HepG2 (cell line): ENCODE results near the gene MED22. TPM values are rescaled to one million over a fixed set of nuclear protein-coding genes. Genes with fewer than 3 reads are reported as not detected.

Experiments used
- ARHGAP35 ChIP-seq: sonication (generic); formaldehyde crosslinking; IDR thresholded peaks from 2 replicates; pipeline ENCODE4 v1.9.0; 2022; ENCODE audit warnings: mild to moderate bottlenecking, inconsistent platforms, moderate library complexity, missing genetic modification reagents, borderline replicate concordance
- CCAR2 ChIP-seq: fragments of 200-400 bp; formaldehyde crosslinking; optimal IDR thresholded peaks from 2 replicates; pipeline ENCODE3; 2018; ENCODE audit warnings: low read depth, mild to moderate bottlenecking, low read length, moderate library complexity
- FOSL2 ChIP-seq: sonication (generic); formaldehyde crosslinking; IDR thresholded peaks from 2 replicates; pipeline ENCODE4 v1.4.0; 2020; ENCODE audit warnings: missing genetic modification reagents
- GFI1 ChIP-seq: sonication (generic); formaldehyde crosslinking; IDR thresholded peaks from 2 replicates; pipeline ENCODE4 v1.5.0; 2020; ENCODE audit warnings: missing genetic modification reagents, mild to moderate bottlenecking, borderline replicate concordance
- KLF16 ChIP-seq, 2 experiments: sonication (generic) in 1 of 2; formaldehyde crosslinking in 1 of 2; IDR thresholded peaks; 2 replicates each; pipeline versions ENCODE4 v1.6.1 to v1.8.0; 2016 to 2023; ENCODE audit warnings: missing genetic modification reagents in 2 of 2, missing compliant biosample characterization in 1 of 2
- KLF9 ChIP-seq: IDR thresholded peaks from 2 replicates; pipeline ENCODE4 v1.6.1; 2016; ENCODE audit warnings: low read depth
- MAFG ChIP-seq: sonication (generic); formaldehyde crosslinking; IDR thresholded peaks from 2 replicates; pipeline ENCODE4 v1.5.1; 2020; ENCODE audit warnings: mild to moderate bottlenecking, missing genetic modification reagents
- NCOA2 ChIP-seq: sonication (generic); formaldehyde crosslinking; IDR thresholded peaks from 2 replicates; pipeline ENCODE4 v1.8.0; 2022; ENCODE audit warnings: inconsistent platforms
- NFATC3 ChIP-seq: sonication (generic); formaldehyde crosslinking; IDR thresholded peaks from 2 replicates; pipeline ENCODE4 v1.5.1; 2020; ENCODE audit warnings: mild to moderate bottlenecking, missing genetic modification reagents
- NFIB ChIP-seq: sonication (generic); formaldehyde crosslinking; IDR thresholded peaks from 2 replicates; pipeline ENCODE4 v1.9.0; 2021; ENCODE audit warnings: missing genetic modification reagents, mild to moderate bottlenecking, borderline replicate concordance
- NR2F1 ChIP-seq, 2 experiments: fragments of 450-650 bp in 1 of 2; formaldehyde crosslinking in 1 of 2; IDR thresholded peaks; 2 replicates each; pipeline versions ENCODE4 v1.5.0 to v1.6.1; 2016 to 2020; ENCODE audit warnings: mild to moderate bottlenecking in 1 of 2, missing compliant biosample characterization in 1 of 2, missing genetic modification reagents in 1 of 2, moderate library complexity in 1 of 2
- RORA ChIP-seq: sonication (generic); formaldehyde crosslinking; IDR thresholded peaks from 2 replicates; pipeline ENCODE4 v1.5.0; 2020; ENCODE audit warnings: mild to moderate bottlenecking, missing genetic modification reagents, moderate library complexity
- SALL2 ChIP-seq: sonication (generic); formaldehyde crosslinking; IDR thresholded peaks from 2 replicates; pipeline ENCODE4 v1.8.1; 2023; ENCODE audit warnings: mild to moderate bottlenecking, missing genetic modification reagents, inconsistent platforms
- SMARCE1 ChIP-seq: fragments of 450-650 bp; IDR thresholded peaks from 2 replicates; pipeline ENCODE4 v1.6.1; 2017; ENCODE audit warnings: borderline replicate concordance
- XBP1 ChIP-seq: sonication (generic); formaldehyde crosslinking; IDR thresholded peaks from 2 replicates; pipeline ENCODE4 v1.5.0; 2020; ENCODE audit warnings: missing genetic modification reagents
- ZBTB8A ChIP-seq: sonication (generic); formaldehyde crosslinking; IDR thresholded peaks from 2 replicates; pipeline ENCODE4 v1.4.0; 2020; ENCODE audit warnings: mild to moderate bottlenecking, low read depth, missing genetic modification reagents, borderline replicate concordance
- ZC3H13 ChIP-seq: sonication (generic); formaldehyde crosslinking; IDR thresholded peaks from 2 replicates; pipeline ENCODE4 v1.8.1; 2023; ENCODE audit warnings: mild to moderate bottlenecking, missing genetic modification reagents, moderate library complexity
- ZNF253 ChIP-seq: sonication (generic); formaldehyde crosslinking; IDR thresholded peaks from 2 replicates; pipeline ENCODE4 v1.8.0; 2022; ENCODE audit warnings: mild to moderate bottlenecking, missing genetic modification reagents, borderline replicate concordance
- ZNF33B ChIP-seq: sonication (generic); formaldehyde crosslinking; IDR thresholded peaks from 2 replicates; pipeline ENCODE4 v1.5.1; 2020; ENCODE audit warnings: mild to moderate bottlenecking, missing genetic modification reagents
- ZNF44 ChIP-seq: sonication (generic); formaldehyde crosslinking; IDR thresholded peaks from 2 replicates; pipeline ENCODE4 v1.5.1; 2020; ENCODE audit warnings: mild to moderate bottlenecking, missing genetic modification reagents
- ZNF547 ChIP-seq: sonication (generic); formaldehyde crosslinking; IDR thresholded peaks from 2 replicates; pipeline ENCODE4 v1.5.1; 2020; ENCODE audit warnings: mild to moderate bottlenecking, missing genetic modification reagents
- ZNF746 ChIP-seq: sonication (generic); formaldehyde crosslinking; IDR thresholded peaks from 2 replicates; pipeline ENCODE4 v1.8.0; 2022; ENCODE audit warnings: mild to moderate bottlenecking, missing genetic modification reagents
- ZNF772 ChIP-seq: sonication (generic); formaldehyde crosslinking; IDR thresholded peaks from 2 replicates; pipeline ENCODE4 v1.5.0; 2020; ENCODE audit warnings: mild to moderate bottlenecking, missing genetic modification reagents
- polyA plus RNA-seq, 8 experiments: library from polyadenylated mRNA; depleted of rRNA in 3 of 8; stranded (reverse) in 7 of 8; unstranded in 1 of 8; fragments of >200 nt; fragmentation: Illumina TruSeq in 4 of 8; extraction: Trizol in 4 of 8; gene quantifications; 2 replicates each; pipeline versions ENCODE4 v1.2.1 to v1.2.3, GENCODE V29; 2011 to 2016; ENCODE audit warnings: low read depth in 4 of 8, missing spikeins in 1 of 8, mixed read lengths in 1 of 8; ENCODE audit not compliant: insufficient read depth in 1 of 8
- total RNA-seq, 5 experiments: library from RNA; depleted of rRNA; stranded (reverse); fragments of >200 nt; fragmentation: Illumina TruSeq; extraction: Trizol; gene quantifications; 2 replicates each; pipeline ENCODE4 v1.2.3, GENCODE V29; 2016; ENCODE audit warnings: low read depth in 1 of 5
- TF ChIP-seq, protein P1 (sequence below): sonication (generic); formaldehyde crosslinking; IDR thresholded peaks from 2 replicates; pipeline ENCODE4 v1.5.0; 2020; ENCODE audit warnings: missing genetic modification reagents
- TF ChIP-seq, protein P2 (sequence below): IDR thresholded peaks from 2 replicates; pipeline ENCODE4 v1.6.1; 2016
- TF ChIP-seq, protein P3 (sequence below): sonication (generic); formaldehyde crosslinking; IDR thresholded peaks from 2 replicates; pipeline ENCODE4 v1.4.0; 2020; ENCODE audit warnings: missing genetic modification reagents

The MED22 gene
- total and polyA plus RNA-seq, 2 of the 13 experiments (the other 11 are each of a cell fraction or from before 2014, with no cell fraction given), result 15.8 to 22.1 TPM

DNA sequence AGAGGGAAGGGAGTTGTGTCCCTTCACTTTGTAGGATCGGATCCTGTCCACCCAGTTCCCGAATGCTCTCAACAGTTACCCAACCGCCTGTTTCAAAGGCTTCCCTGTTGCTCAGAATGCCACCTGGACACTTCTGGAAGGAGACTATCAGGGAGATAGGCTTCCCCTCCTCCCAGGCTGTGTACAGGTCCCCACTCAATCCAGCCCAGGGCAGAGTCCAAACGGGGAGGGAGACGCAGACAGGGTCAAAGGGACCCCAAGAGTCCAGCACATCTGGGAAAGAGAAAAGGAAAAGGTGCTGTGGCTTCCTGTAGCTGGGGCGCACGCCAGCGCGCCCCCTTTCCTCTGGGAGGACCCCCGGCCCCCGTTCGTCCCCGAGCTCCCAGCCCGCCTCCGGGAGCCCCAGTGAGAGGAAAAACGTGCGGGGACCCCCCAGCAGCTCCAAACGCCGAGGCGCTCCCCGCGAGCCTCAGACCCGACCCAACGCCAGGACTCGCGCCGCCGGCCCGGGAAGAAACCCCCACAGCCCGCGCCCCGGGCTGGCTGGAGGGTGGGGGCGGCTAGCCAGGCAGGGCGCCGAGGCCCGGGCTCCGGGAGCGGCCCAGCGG is 27.3 kb upstream of the MED22 start (continued):
- TF ChIP-seq CCAR2 (no peak), ZNF33B (no peak), NCOA2 (CRISPR knock-in tag) (no peak), SALL2 (CRISPR knock-in tag) (no peak), ZC3H13 (no peak), ZNF746 (peak; percentile 29; the same call in 1 of the 2 replicates), SMARCE1 (no peak), ZNF547 (no peak), NFIB (CRISPR knock-in tag) (no peak), MAFG (CRISPR knock-in tag) (no peak), KLF9 (CRISPR knock-in tag) (no peak), NFATC3 (no peak), GFI1 (CRISPR knock-in tag) (no peak; the same call in 1 of the 2 replicates), ZNF253 (no peak), ARHGAP35 (no peak), ZNF44 (CRISPR knock-in tag) (0 out of 2 replicates have a peak, but pooled peaks have one; percentile 46), XBP1 (no peak), RORA (CRISPR knock-in tag) (no peak), FOSL2 (CRISPR knock-in tag) (no peak), ZNF772 (CRISPR knock-in tag) (0 out of 2 replicates have a peak, but pooled peaks have one; percentile 27), KLF16 (CRISPR knock-in tag; IDR thresholded peaks at IDR 0.05) (no peak; a peak in 1 of 4 replicates), NR2F1 (CRISPR knock-in tag; IDR thresholded peaks at IDR 0.05) (no peak), ZBTB8A (CRISPR knock-in tag) (no peak)
- TF ChIP-seq, protein P1, sequence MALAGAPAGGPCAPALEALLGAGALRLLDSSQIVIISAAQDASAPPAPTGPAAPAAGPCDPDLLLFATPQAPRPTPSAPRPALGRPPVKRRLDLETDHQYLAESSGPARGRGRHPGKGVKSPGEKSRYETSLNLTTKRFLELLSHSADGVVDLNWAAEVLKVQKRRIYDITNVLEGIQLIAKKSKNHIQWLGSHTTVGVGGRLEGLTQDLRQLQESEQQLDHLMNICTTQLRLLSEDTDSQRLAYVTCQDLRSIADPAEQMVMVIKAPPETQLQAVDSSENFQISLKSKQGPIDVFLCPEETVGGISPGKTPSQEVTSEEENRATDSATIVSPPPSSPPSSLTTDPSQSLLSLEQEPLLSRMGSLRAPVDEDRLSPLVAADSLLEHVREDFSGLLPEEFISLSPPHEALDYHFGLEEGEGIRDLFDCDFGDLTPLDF (CRISPR knock-in tag), result no peak
- TF ChIP-seq, protein P2, sequence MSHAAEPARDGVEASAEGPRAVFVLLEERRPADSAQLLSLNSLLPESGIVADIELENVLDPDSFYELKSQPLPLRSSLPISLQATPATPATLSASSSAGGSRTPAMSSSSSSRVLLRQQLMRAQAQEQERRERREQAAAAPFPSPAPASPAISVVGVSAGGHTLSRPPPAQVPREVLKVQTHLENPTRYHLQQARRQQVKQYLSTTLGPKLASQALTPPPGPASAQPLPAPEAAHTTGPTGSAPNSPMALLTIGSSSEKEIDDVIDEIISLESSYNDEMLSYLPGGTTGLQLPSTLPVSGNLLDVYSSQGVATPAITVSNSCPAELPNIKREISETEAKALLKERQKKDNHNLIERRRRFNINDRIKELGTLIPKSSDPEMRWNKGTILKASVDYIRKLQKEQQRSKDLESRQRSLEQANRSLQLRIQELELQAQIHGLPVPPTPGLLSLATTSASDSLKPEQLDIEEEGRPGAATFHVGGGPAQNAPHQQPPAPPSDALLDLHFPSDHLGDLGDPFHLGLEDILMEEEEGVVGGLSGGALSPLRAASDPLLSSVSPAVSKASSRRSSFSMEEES (CRISPR knock-in tag), result no peak
- TF ChIP-seq, protein P3, sequence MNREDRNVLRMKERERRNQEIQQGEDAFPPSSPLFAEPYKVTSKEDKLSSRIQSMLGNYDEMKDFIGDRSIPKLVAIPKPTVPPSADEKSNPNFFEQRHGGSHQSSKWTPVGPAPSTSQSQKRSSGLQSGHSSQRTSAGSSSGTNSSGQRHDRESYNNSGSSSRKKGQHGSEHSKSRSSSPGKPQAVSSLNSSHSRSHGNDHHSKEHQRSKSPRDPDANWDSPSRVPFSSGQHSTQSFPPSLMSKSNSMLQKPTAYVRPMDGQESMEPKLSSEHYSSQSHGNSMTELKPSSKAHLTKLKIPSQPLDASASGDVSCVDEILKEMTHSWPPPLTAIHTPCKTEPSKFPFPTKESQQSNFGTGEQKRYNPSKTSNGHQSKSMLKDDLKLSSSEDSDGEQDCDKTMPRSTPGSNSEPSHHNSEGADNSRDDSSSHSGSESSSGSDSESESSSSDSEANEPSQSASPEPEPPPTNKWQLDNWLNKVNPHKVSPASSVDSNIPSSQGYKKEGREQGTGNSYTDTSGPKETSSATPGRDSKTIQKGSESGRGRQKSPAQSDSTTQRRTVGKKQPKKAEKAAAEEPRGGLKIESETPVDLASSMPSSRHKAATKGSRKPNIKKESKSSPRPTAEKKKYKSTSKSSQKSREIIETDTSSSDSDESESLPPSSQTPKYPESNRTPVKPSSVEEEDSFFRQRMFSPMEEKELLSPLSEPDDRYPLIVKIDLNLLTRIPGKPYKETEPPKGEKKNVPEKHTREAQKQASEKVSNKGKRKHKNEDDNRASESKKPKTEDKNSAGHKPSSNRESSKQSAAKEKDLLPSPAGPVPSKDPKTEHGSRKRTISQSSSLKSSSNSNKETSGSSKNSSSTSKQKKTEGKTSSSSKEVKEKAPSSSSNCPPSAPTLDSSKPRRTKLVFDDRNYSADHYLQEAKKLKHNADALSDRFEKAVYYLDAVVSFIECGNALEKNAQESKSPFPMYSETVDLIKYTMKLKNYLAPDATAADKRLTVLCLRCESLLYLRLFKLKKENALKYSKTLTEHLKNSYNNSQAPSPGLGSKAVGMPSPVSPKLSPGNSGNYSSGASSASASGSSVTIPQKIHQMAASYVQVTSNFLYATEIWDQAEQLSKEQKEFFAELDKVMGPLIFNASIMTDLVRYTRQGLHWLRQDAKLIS, result no peak
